ENCODE measurements around the gene PEX6. TPM values are rescaled to one million over a fixed set of nuclear protein-coding genes. Genes with fewer than 3 reads are reported as not detected.

The PEX6 gene
- total and polyA plus RNA-seq, 2 of the 13 experiments (the other 11 are each of a cell fraction or from before 2014, with no cell fraction given) = 5.1 to 6.7 TPM

GRCh38 chr6:42978839-42979522, at the start of gene PEX6 (continued):
- TF ChIP-seq AFF4 (CRISPR knock-in tag; IDR thresholded peaks at IDR 0.05) = peak; percentile 64; the same call in 1 of the 2 replicates
- TF ChIP-seq TFE3 (CRISPR knock-in tag; IDR thresholded peaks at IDR 0.05) = peak; percentile 55; the same call in 1 of the 2 replicates
- TF ChIP-seq NR2F2 (IDR thresholded peaks at IDR 0.05; ENCODE audit: borderline replicate concordance, low read depth) = 0 out of 2 replicates have a peak, but pooled peaks have one; percentile 1
- TF ChIP-seq LRRFIP1 (CRISPR knock-in tag; conservative IDR thresholded peaks at IDR 0.05) = no peak
- TF ChIP-seq ZBTB2 (CRISPR knock-in tag; IDR thresholded peaks at IDR 0.05; ENCODE audit: low read depth) = 0 out of 2 replicates have a peak, but pooled peaks have one; percentile 66
- no peak for TF ChIP-seq ZNF674 (CRISPR knock-in tag; IDR thresholded peaks at IDR 0.05; ENCODE audit: low read depth)
- no peak for TF ChIP-seq POGK (CRISPR knock-in tag; conservative IDR thresholded peaks at IDR 0.05)
- TF ChIP-seq ZNF503 (CRISPR knock-in tag; IDR thresholded peaks at IDR 0.05) = no peak
- TF ChIP-seq BHLHE40 (IDR thresholded peaks at IDR 0.05; ENCODE audit: low read length) = peak; percentile 56
- TF ChIP-seq ZNF510 (CRISPR knock-in tag; IDR thresholded peaks at IDR 0.05; ENCODE audit: low read depth) = no peak; the same call in 1 of the 2 replicates
- peak; percentile 81 for TF ChIP-seq GMEB1 (CRISPR knock-in tag; IDR thresholded peaks at IDR 0.05; ENCODE audit: borderline replicate concordance)

All from HepG2 (cell line).